Cardiac fibroblast (primary cell): Measurements from ENCODE around the gene MMP15.

Experiments used
- DNase-seq, 2 donors: peaks; one replicate each; pipeline versions ENCODE4 v3.0.0 to v3.0.0-alpha.2; 2010; ENCODE audit warnings: low read depth in 2 of 2
- H3K4me3 ChIP-seq, 2 donors: replicated peaks in 1 of 2; 1 replicate in 1 of 2; 2 replicates in 1 of 2; pipeline ENCODE4 v1.5.1; 2011; ENCODE audit warnings: low read depth in 2 of 2, low read length in 2 of 2, mild to moderate bottlenecking in 2 of 2, moderate library complexity in 1 of 2
- TF ChIP-seq, protein P1 (sequence below): IDR thresholded peaks from one replicate; pipeline ENCODE4 v1.5.1; 2011; ENCODE audit warnings: low read depth, mild to moderate bottlenecking, low read length, inconsistent platforms

The MMP15 gene

GRCh38 chr16:58045096-58045495, 19.5 kb downstream of the MMP15 start:
- H3K4me3 ChIP-seq: no peak overlapping the region
- no peak for DNase-seq
- TF ChIP-seq, protein P1, sequence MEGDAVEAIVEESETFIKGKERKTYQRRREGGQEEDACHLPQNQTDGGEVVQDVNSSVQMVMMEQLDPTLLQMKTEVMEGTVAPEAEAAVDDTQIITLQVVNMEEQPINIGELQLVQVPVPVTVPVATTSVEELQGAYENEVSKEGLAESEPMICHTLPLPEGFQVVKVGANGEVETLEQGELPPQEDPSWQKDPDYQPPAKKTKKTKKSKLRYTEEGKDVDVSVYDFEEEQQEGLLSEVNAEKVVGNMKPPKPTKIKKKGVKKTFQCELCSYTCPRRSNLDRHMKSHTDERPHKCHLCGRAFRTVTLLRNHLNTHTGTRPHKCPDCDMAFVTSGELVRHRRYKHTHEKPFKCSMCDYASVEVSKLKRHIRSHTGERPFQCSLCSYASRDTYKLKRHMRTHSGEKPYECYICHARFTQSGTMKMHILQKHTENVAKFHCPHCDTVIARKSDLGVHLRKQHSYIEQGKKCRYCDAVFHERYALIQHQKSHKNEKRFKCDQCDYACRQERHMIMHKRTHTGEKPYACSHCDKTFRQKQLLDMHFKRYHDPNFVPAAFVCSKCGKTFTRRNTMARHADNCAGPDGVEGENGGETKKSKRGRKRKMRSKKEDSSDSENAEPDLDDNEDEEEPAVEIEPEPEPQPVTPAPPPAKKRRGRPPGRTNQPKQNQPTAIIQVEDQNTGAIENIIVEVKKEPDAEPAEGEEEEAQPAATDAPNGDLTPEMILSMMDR: no peak

DNA sequence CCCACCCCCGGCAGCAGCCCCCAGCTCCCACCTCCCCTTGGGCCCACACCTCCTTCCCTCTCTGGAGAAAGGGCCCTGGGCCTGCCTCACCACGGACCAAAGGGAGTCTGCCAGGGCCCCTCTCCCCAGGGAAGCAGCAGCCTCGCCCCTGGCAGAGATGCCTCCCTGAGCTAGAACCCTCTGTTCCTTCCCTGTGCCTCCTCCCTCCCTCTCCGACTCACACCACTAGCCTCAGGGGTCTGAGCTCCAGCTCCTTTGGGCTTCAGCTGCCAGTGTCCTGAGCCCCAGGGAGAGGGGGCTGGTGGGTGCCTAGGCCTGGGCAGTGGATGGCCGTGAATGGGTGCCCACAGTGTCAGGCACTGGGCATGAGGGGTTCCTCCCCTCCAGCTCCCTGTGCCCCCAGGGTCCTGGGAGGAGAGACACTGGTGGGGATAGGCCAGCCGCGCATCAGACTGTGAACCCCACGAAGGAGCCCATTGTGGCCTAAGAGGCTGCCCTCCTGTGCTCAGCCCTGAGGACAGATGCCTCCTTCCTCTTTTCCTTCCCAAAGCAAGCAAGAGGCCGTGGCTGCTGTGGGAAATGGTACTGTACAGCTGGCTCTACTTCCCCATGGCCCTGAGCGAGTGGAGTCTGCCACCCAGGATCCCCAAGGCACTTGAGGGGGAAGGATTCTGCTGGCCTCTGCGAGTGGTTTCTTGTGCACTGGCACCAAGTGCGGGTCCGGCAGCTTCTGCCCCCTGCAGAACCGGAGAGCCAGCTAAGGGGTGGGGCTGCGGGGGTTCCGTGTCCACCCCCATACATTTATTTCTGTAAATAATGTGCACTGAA, 20.7 kb downstream of the MMP15 start:
- TF ChIP-seq, protein P1: no peak
- no peak overlapping the region for H3K4me3 ChIP-seq
- no peak for DNase-seq

GRCh38 chr16:58046936-58047335, 21.4 kb downstream of the MMP15 start:
- H3K4me3 ChIP-seq: no peak overlapping the region
- DNase-seq: no peak
- TF ChIP-seq, protein P1: no peak

DNA sequence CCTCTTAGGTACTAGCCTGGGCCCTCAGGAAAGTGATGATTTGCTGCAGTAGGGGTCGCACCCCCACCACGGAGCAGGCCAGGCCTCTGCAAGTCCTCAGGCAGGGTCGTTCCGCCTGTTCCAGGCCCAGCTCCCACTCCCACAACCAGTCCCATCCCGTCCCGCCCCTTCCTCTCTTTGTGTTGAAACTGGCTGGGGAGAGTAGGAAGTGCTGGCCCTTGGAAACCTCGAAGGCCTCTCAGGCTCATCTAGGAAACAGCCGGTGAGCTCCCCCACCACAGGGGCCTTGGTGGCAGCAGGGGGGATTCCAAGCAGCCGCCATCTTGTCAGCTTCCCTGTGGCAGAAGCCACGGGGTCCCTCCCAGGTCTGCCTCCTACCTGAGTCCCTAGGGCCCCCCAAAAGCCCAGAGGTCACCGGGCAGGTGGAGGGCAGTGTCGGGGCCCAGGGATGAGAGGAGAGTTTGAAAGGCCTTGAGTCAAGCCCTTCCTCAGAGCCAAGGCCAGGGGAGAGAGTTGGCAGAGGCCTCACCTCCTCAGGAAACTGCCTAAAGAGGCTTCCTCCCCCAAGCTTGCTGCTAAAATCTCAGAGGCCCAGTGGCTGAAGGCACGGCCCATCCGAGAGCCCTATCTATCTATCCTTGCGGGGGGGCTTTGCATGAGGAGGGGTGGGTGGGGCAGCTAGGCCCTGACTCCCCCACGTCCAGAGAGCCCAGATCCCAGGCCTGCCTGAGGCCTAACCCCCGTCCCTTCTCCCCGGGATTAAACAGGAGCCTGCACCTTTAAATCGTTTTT, 22.2 kb downstream of the MMP15 start:
- TF ChIP-seq, protein P1: no peak
- no peak for DNase-seq
- no peak overlapping the region for H3K4me3 ChIP-seq

DNA sequence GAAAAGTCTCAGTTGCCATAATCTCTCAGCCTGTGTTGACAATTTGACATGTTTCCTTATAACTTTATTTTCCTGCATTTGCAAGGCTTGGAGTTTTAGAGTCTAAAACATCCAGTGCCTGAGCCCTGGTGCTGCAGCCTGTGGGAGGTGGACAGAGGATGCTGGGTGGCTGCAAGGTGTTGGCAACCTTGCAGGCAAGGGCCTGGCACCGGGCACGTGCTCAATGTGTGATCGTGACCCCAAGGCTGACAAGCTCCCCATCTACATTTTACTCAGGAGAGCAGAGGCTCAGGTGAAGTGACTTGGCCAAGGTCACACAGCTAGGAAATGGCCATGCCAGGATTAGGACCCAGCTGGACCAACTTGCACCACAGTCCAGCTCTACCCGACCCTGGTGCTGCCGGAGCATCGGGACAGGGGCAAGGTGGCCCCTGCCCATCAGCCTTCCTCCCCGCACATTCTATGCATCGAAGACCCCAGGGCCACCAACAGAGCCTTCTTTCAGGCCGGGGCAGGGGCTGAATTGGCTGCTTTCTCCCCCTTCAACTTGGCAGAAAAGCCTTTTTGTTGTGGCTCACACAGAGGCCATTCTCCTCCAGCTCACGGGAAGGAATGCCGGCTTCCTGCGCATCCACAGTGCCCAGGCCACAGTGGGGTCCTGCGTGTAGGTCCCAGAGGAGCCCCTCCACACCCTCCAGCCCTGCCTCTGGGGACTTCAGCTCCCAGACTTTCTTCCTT, 23.1 kb downstream of the MMP15 start:
- TF ChIP-seq, protein P1: no peak
- no peak for DNase-seq
- no peak overlapping the region for H3K4me3 ChIP-seq

DNA sequence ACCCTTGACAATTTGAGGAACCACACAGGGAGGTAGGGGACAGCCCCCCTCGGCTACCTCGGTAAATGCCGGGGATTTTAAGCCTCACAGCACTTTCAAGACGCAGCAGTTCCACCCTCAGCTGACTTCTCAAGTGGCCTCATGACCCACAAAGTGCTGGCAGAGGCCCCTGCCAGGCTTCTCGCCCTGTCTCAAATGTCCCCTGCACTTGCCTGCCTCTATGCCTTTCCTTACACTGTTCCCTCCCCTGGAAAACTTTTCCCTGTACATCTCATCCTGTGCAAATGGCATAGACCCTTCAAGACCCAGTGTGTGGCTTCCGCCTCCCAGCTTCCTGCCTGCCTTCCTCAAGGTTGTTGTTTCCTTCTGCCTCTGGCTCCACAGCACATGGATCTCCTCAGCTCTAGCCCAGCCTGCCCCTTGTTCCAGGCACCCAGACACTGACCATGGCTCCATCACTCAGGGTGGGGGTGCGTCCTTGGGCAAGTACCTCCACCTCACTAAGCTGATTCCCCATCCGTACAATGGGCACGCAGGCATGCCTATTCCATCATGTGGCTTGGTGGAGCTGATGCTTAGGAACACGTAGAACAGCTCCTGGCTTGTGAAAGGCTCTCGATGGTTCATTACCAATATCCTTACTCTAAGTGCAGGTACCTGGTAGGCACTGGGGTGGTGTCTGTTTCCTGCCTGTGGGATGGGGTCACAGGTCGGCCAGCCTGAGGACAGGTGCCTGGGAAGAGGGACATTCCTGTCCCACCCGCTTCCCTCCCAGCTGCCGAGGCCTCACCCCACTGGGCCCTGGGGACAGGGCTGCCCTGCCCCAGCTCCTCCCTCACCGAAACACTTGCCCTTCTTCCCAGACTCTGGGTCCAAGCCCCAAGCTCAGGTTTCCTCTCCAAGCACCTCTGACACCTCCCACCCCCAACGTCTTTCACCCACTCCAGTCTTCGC, 24.0 kb downstream of the MMP15 start:
- TF ChIP-seq, protein P1: no peak
- H3K4me3 ChIP-seq: no peak overlapping the region
- no peak for DNase-seq
